Cardiac septum (tissue), 1 donor: ENCODE measurements around the gene SPATA22. TPM values are rescaled to one million over a fixed set of nuclear protein-coding genes. Genes with fewer than 3 reads are reported as not detected.
"Not testable (repeated sequence)": the region's sequence is repeated elsewhere in the genome, so short reads cannot be mapped to it uniquely, and the experiment has no call there.

Experiments
- DNase-seq: peaks from one replicate; pipeline ENCODE4 v3.0.0-alpha.2; 2020; ENCODE audit warnings: low spot score
- intact Hi-C: fragments of 100-400 bp; cut with DNase I; formaldehyde crosslinking; loops from one replicate; pipeline ENCODE4 v1.14.0; 2022
- total RNA-seq: library from RNA; stranded (reverse); fragmentation: NEBNext Ultra II Directional; extraction: Animal tissue kit (Norgen Biotek cat#: 25700); gene quantifications from one replicate; pipeline ENCODE4 v1.2.1, GENCODE V29; 2021
- donor health status: DM: no; HTN: no; CAD: no.

Gene SPATA22
- total RNA-seq, 1 donor from 2014 or later: not detected

DNA sequence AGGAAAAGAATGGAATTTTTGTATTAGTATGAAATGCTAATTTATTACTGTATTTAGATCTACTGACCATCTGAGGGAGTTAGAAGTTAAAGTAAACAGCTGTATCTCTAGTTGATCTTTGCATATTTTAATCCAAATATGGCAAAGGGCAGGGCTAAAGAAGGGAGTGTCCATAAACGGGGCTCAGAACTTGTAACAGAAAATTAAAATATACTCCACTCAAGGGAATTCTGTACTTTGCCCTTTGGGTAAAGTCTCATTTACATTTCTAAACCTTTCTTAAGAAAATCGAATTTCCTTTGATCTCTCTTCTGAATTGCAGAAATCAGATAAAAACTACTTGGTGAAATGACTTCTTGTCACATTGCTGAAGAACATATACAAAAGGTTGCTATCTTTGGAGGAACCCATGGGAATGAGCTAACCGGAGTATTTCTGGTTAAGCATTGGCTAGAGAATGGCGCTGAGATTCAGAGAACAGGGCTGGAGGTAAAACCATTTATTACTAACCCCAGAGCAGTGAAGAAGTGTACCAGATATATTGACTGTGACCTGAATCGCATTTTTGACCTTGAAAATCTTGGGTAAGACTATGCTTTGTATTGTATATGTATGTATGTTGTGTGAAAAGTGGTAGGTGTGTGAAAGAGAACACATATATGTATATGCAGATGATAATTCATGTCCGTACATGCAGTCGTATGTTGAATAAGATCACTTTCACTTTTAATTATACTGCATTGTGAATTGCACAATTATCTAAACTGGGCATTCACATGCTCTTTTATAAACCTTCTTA lies 4.4 kb upstream of the SPATA22 start, which contains the start of gene ASPA:
ASPA (plus strand) TSS at position 186 of the 799 bp plus-strand sequence; CDS start at position 349, 163 bp downstream.
- no peak for DNase-seq
- intact Hi-C loops: no loop called here

DNA sequence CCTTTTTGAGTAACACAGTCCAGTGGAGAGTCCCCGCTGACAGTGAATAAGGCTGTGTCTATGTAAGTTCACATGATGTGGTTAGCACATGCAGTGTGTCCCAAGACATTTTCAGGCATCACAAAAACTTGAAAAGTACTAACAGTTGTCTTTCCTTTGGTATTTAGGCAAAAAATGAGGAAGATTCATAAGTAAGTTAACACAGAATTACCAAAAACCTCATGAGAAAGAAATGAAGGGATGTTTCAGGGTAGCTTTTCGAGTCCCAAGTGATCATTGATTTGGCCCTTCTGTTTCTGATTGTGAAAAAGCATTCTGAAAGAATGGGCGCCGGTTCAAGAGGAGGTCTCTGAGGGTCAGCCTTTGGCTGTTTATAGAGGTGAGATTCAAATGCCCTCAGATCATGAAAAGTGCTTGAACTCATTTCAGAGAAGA lies 3.6 kb upstream of the SPATA22 start:
- intact Hi-C loops: no loop called here
- DNase-seq: no peak

DNA sequence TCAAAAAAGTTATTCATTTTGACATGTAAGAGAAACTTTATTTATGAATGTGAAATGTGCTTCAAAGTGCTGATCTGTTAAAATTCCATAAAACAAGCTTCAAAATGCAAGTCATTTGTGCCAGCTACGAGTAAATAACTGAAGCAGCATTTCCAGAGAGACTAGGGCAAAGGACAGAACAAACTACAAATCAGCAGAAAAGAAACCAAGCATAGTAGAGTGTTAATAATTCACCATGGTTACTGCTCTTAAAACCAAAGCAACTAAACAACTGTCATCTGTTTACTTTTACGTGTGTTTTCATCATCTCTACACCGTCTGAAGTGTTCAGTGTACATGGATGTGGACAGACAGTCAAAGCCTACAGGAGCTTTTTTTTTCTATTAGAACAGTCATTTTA lies 2.6 kb upstream of the SPATA22 start:
- no peak for DNase-seq
- intact Hi-C loops: no loop called here

DNA sequence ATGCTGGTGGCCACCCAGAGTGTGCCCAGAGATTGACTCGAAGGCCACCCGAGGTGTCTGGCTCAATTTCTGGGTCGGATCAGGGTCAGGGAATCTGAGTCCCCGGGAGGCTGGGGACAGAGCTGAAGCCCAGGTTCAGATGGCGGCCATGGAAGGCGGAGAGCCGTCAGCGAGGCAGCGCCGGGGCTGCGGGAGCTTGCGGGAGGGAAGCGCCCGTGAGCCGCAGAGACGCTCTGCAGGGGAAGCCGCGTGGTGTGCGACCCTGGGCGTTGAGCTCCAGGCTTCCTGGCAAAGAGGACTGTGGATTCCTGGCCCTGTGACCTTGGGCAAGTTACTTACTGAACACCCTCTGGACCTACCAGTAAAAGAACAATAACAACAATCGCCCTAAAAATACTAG lies 518 bp upstream of the SPATA22 start:
- no peak for DNase-seq
- intact Hi-C loops: no loop called here

DNA sequence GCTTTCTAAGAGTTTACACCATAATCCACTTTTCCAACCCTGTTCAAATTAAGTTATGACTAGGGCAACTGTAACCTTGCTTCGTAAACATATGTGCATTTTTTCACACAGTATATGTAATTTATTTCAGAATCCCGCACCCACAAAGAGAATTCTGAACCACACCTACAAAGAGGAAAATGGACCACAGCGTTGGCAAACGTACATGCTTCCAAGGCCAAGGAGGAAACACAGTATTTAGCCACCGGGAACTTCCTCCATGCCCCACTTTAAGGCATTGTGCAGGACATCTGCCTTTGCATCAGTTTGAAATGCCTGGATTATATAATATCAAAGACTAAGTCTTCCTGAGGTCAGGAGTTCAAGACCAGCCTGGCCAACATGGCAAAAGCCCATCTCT lies 2.1 kb downstream of the SPATA22 start:
- DNase-seq: no peak
- intact Hi-C loops: no loop called here

DNA sequence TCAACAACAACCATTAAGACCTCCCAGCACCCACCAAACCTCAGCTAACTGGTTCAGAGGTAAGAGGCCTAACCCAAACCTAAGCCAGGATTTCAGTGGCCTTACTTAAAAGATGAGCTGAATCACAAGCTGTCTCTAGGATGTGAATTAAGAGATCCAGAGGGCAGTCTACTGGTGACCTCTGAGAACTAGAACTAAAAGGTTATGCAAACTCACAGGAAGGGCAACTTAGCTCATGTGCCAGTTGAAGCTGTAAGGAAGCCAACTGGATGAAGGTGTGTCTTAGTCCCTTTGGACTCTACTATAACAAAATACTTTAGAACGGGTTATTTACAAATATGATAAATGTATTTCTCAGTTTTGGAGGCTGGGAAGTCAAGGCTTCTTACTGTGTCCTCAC lies 5.3 kb downstream of the SPATA22 start:
- DNase-seq, intact Hi-C loops: not testable (repeated sequence)

DNA sequence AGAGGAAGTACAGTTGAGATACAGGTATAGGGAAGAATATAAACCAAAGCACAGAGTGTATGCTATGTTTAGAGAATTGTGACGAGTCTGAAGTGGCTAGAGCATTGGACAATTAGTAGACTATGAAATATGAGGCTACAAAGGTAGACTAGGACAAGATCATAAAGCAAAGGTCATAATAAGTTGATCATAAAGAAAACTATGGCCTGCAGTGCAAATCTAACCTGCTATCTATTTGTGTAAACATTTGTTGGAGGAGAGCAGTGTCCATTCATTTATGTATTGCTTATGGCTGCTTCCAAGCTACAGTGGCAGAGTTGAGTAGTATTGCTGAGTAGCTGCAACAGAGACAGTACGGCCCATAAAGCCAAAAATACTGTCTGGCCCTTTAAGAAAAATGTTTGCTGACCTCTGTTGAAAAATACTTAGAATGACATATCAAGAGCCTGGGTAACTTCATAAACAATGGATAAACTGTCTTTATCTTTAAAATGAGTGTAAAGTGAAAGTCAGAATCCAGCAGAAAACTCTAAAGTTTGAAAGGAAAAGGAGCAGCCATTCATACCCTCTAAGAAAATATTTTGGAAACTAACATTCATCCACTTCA lies 23.5 kb downstream of the SPATA22 start:
- intact Hi-C loops: no loop called here
- DNase-seq: no peak

DNA sequence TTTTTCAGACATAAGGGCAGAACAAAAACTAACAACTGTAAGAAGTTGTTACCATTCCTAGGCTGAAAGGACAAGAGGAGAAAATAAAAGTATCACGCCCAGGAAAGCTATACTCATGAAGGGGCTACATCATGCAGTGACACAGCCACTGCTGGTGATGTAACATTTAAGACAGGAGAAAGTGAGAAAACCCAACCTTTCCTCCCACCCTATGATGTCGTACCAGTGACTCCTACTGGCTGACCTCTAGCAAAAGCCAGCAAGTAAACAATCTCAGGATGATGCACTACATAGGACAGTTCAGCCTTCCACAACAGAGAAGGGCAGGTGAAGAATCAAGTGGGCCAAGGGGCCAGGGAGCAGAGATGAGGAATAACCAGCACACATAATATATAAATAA lies 24.0 kb downstream of the SPATA22 start:
- intact Hi-C loops: no loop called here
- no peak for DNase-seq

DNA sequence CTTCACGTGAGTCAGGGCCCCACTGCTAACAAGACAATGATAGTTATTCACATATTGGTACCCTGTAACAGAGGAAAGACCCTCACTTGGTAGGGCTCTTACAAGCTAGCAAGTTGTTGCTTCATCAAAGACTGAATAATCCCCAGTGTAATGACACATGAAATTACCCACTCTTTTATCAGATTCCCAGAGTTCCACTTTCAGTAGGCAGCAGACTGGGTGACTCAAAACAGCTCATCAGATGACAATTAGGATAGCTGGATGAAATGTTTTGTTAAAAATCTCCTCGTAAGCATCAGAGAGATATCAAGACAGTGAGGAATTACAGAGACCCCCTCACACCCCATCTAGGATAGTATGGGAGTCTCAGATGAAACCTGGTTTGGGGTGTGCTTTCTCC lies 31.2 kb downstream of the SPATA22 start:
- DNase-seq: no peak
- intact Hi-C loops: no loop called here

DNA sequence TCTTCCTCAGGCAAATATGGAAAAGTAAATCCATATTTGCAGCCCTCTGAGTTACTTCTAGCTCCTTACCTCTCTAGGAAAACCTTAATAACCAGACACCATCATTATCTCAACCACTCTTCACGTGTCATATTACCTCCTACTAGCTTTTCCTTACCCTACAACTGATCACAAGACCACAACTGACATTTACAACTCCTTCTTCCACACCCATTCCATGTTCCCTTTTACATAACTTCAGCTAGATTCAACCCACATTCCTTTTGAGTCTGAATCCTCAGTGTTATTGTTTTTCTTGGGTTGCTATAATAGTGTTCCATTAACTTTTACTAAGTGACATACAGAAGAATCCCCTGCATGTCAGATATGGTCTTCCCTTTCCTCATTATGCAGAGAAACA lies 33.3 kb downstream of the SPATA22 start:
- intact Hi-C loops: no loop called here

DNA sequence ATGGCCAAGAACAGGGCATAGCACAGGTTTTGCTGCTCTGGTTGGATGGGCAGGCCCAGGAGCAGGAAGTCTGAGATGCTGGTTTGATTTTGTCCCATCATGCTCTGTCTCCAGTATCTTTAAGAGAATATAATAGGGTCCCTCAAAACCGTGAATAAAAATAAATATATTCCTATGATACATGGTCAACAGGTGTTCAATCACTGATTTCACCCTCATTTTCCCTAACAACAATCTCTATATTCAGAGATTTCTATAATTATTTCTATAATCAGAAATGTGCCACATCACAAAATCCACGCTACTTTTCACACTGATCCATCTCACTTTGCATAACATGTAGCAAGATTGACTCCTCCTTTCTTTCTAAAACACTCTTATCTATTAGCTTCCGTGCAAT lies 37.9 kb downstream of the SPATA22 start, which contains the start of gene OR1E2:
OR1E2 (minus strand) TSS at position 101 of the 400 bp plus-strand sequence; CDS start at position 101, 0 bp downstream.
- no peak for DNase-seq
- intact Hi-C loops: no loop called here

More for the DNA sequence above, 33.3 kb downstream of the SPATA22 start:
- DNase-seq: no peak

DNA sequence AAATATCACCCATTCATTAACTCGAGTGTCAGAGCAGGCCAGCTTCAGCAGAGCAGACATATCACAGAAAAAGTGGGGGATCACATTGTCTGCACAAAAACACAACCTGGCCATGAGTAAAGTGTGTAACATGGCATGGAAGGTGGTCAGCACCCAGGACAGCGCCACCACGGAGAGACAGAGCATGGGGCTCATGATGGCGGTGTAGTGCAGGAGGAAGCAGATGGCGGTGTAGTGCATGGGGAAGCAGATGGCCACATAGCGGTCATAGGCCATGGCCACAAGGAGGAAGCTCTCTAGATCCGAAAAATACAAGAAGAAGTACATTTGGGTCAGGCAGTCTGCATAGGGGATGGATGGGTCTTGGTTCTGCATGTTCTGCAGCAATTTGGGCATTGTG lies 38.4 kb downstream of the SPATA22 start:
- intact Hi-C loops, DNase-seq: not testable (repeated sequence)

DNA sequence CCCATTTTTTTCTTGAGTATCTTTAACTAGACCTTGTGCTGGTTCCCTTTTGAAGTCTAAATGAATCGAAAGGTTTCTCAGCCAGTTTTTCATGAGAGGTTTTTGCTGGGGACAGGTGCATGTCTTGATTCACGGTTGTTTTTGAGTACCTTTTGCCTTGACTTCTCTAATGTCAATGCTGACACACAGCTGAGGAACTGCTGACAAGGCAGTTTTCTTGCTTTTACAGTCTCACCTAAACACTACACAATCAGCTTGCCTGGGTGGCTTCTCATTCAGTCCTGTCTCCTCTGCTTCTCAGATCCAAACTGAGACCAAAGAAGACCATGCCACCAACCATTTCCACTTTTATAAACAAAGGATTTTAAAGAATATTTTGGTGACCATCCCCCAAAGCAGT lies 53.4 kb downstream of the SPATA22 start:
- no peak for DNase-seq
- intact Hi-C loops: no loop called here

DNA sequence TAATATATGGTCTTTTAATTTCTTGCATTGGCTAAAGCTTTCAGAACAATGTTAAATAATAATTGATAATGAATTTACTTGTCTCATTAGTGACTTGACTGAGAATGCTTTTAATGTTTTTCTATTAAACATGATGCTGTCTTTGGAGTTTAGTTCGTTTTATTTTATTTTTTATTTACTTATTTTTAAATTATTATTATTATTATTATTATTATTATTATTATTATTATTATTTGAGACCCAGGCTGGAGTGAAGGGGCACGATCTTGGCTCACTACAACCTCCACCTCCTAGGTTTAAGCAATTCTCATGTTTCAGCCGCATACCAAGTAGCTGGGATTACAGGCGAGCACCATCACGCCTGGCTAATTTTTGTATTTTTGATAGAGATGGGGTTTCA lies 56.0 kb downstream of the SPATA22 start:
- intact Hi-C loops: no loop called here
- DNase-seq: no peak

DNA sequence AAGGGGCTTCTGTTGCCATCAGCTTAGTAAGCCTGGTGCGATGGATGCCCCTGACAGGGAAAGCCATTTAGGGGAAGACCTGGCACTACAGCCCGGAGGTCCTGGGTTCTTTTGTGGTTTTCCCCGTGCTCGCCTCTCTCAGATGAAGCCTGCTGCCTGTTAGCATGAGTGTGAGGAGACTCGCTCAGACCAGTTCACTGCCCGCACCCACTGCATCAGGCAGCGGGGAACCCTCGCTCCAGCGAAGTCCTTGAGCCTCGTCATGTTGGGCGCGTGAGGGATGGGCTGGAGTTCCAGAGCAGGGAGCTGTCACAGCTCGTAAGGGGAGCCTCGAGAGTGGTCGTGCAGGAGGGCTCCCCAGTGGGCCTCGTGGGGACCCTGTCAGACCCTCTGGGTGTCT lies 59.4 kb downstream of the SPATA22 start:
- DNase-seq, intact Hi-C loops: not testable (repeated sequence)

DNA sequence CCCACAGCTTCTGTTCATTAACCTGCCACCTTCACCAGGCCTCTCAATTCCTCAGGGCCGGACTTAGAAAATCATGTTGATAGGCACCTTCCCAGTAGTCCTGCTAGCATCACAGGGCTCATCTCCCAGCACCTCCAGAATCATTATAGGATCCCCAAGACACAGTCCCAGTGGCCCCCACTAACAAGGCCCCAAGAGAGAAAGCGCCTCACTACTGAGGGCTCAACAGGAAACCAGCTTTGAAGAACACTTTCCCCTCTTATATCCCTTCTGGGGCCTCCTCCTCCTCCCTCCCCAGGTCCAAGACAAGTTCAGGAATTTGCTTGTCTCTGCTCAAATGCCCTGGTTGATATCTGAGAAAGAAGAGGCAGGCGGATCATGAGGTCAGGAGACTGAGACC lies 60.5 kb downstream of the SPATA22 start, which contains the start of gene OR3A3:
OR3A3 (plus strand) TSS at position 301 of the 400 bp plus-strand sequence.
- intact Hi-C loops: no loop called here
- no peak for DNase-seq

DNA sequence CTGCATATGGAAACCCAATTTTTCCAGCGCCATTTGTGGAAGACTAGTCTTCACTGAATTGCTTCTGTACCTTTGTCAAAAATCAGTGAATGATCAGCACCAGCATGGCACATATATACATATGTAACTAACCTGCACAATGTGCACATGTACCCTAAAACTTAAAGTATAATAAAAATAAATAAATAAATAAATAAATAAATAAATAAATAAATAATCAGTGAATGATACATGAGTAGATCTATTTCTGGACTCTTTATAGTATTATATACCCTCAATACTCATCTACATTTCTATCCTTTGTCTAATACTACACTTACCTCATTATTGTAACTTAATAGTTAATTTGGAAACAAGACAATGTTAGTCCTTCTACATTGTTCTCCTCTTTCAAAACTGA lies 67.8 kb downstream of the SPATA22 start:
- intact Hi-C loops, DNase-seq: not testable (repeated sequence)

DNA sequence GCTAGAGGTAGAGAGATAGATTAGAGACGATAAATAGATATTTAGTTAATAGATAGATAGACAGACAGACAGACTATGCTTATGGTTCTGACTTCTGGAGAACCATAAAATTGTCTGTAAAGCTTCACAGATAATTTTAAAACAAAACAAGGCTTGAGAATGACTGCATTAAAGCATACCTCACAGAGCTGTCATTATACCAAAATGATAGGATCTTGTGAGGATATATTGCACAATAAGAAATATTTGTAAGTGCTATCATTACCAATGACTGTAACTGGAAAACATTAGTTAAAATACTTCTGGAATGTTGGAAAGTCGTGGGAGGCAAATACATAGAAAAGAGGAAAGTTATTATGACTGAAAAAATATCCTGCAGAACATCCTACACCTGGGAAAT lies 69.8 kb downstream of the SPATA22 start:
- intact Hi-C loops: no loop called here
- no peak for DNase-seq

DNA sequence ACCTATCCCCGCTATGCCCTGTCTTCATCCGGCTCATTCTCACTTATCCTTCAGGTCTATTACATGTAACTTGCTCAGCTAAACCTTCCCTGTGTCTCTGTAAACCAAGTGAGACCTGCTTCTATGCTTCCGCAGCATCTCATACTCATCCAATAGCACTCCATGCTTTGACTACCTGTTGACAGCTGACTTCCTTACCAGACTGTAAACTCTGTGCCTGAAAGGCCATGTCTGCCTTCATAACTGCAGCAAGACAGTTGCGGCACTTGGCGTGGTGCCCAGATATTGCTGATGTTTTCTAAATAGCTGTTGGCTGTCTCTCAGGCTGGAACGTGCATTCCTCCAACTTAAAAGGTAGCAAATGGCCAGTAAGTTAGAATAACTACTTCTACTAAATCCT lies 71.6 kb downstream of the SPATA22 start:
- intact Hi-C loops: no loop called here
- no peak for DNase-seq

DNA sequence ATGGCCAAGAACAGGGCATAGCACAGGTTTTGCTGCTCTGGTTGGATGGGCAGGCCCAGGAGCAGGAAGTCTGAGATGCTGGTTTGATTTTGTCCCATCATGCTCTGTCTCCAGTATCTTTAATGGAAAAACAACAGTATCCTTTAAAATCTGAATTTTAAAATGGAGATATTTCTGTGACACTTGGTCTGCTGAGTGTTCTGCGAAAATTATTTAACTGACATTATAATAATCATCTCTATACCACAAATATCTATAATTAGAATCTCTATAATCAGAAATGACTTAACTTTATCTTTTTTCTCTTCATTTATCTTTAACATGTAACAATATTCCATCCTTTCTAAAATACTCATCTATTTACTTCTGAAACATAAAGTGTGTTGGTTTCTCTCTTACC lies 73.3 kb downstream of the SPATA22 start, which contains the start of gene OR1E1:
OR1E1 (minus strand) TSS at position 101 of the 400 bp plus-strand sequence; CDS start at position 101, 0 bp downstream.
- intact Hi-C loops: no loop called here
- no peak for DNase-seq

DNA sequence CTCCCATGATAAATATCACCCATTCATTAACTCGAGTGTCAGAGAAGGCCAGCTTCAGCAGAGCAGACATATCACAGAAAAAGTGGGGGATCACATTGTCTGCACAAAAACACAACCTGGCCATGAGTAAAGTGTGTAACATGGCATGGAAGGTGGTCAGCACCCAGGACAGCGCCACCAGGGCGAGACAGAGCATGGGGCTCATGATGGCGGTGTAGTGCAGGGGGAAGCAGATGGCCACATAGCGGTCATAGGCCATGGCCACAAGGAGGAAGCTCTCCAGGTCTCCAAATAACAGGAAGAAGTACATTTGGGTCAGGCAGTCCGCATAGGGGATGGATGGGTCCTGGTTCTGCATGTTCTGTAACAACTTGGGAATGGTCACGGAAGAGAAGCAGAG lies 73.8 kb downstream of the SPATA22 start:
- DNase-seq, intact Hi-C loops: not testable (repeated sequence)
